Left kidney (tissue), 8 donors: ENCODE data around the gene FAM168A. TPM values are rescaled to one million over a fixed set of nuclear protein-coding genes. Genes with fewer than 3 reads are reported as not detected.
A peak's percentile ranks its signal among the peaks of the same experiment; 100 is the strongest.

Experiments
- DNase-seq: peaks from one replicate; pipeline ENCODE4 v3.0.0-alpha.2; 2013
- long read RNA-seq, 8 donors: transcript quantifications; one replicate each; lab custom pipeline, GENCODE V29; 2026
- polyA plus RNA-seq: library from polyadenylated mRNA; unstranded; fragments of 120-200 nt; gene quantifications from one replicate; pipeline ENCODE4 v1.2.1, GENCODE V29; 2013; ENCODE audit not compliant: insufficient read length

Gene FAM168A
- polyA plus RNA-seq, result 49.7 TPM
- long read RNA-seq, donor 1, partial matches to known transcripts, result 5 of 7 reads
- long read RNA-seq, donor 1, other reads (novel, unspliced or antisense), result 0 of 7 reads
- long read RNA-seq, donor 2, transcript FAM168A-202 (8 exons, 1,767 nt), result major isoform, 5 of 14 reads
- long read RNA-seq, donor 2, partial matches to known transcripts, result 8 of 14 reads
- long read RNA-seq, donor 2, other reads (novel, unspliced or antisense), result 0 of 14 reads
- long read RNA-seq, donor 3, full-length matches to known transcripts, result 1 of 1 reads
- long read RNA-seq, donor 3, partial matches to known transcripts, result 0 of 1 reads
- long read RNA-seq, donor 3, other reads (novel, unspliced or antisense), result 0 of 1 reads
- long read RNA-seq, donor 4, result 0 reads
- long read RNA-seq, donor 5, full-length matches to known transcripts, result 9 of 14 reads
- long read RNA-seq, donor 5, partial matches to known transcripts, result 5 of 14 reads
- long read RNA-seq, donor 5, other reads (novel, unspliced or antisense), result 0 of 14 reads
- long read RNA-seq, donor 6, partial matches to known transcripts, result 17 of 19 reads
- long read RNA-seq, donor 6, other reads (novel, unspliced or antisense), result 0 of 19 reads
- long read RNA-seq, donor 7, transcript FAM168A-202 (8 exons, 1,767 nt), result major isoform, 6 of 16 reads
- long read RNA-seq, donor 7, partial matches to known transcripts, result 10 of 16 reads
- long read RNA-seq, donor 7, other reads (novel, unspliced or antisense), result 0 of 16 reads
- long read RNA-seq, donor 8, partial matches to known transcripts, result 0 of 2 reads
- long read RNA-seq, donor 8, other reads (novel, unspliced or antisense), result 0 of 2 reads

GRCh38 chr11:73597956-73598718 lies at the start of gene FAM168A:
Gene FAM168A (minus strand): TSS chr11:73598112. CDS start chr11:73468474, 129,638 bp downstream.
- DNase-seq, result peak; percentile 97

DNA sequence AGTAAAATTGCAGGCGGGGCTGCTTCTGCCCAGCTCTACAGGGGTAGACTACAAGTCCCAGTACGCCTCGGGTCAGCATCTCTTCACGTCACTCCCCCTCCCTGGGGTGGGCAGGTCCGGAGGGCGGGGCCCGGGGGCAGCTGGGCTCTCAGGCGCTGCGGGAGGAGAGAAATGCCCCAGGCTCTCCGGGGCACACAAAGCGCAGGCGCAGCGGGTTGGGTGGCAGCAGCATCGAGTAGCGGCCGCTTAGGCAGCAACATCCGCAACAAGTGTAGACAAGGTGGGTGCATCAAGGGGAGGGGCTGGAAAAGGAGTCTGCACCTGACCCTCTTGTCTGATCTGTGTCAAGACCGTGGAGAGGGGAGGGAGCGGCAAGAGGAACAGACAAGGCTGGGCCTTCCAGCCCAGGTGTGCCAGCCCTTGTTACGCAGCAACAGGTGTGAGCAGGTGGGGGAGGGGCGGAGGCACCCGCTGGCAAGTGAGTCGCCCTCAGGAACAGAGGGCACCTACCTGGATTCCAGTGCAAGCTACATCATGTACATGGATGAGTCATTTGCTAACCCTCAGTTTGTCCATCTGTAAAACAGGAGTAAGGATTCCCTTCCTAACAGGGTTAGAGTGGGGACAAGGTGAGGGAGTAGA lies 49.7 kb upstream of the FAM168A start:
- peak; percentile 79 for DNase-seq

- no peak for DNase-seq
Observed at GRCh38 chr11:73645972-73646631, 48.2 kb upstream of the FAM168A start, which contains the start of gene PLEKHB1. Gene PLEKHB1 (plus strand): TSS chr11:73646581. CDS start chr11:73646609, 28 bp downstream.

DNA sequence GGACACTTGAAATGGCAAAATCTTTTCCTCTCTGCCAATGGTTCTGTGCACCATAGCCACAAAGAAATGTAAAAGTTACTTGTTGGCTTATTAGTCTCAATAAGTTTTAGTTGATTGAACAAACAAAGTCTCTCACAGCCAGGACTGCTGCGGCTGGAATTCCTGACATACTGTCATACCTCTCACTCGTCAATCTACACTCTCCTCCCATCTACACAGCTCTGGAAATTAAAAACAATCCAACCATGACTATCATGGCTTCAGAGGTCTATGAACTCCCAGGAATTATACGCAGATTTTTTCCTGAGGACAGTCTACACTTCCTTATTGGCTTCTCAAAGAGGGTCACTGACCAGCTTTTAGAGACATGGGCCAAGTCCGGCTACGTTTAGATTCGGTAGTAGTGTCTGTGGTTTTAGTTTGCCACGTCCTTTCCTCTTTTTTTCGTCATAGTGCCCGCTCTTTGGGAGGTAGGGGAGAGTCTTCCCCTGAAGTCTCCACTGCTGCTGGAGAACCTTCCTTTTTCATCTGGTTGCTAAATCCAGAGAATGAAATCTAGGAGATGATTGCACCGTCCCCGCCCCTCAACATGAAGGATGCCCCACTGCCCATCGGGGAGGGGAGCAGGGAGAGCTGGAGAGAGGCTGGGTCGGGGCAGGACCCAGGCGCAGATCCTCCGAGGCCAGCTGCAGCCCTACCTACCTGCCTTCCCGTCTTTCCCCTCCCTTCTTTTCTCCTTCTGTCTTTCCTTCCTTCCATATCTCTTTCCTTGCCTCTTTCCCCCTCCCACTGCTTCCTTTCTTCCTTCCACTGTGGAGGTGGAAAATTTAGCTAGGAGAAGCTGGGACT lies 47.4 kb upstream of the FAM168A start:
- DNase-seq, result no peak

GRCh38 chr11:73641668-73642067 lies 43.8 kb upstream of the FAM168A start:
- no peak for DNase-seq

DNA sequence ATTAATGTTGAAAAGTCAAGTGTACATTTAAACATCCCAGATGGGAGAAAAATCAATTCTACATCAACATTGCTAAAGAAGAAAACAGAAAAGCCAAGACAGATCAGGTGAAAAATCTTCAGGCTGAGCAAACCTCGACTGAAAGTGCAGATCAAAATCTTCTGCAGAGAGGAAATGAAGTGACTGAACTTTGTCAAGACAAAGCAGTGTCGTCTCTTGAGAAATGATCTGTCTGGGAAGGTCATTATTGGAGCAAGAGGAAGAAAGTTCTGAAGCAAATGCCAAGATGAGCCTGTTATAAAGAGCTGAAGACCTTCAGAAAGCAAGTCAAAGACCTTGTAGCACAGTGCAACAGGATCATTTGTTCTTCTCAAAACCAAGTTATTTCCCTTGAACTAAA lies 42.7 kb upstream of the FAM168A start:
- DNase-seq, result no peak

GRCh38 chr11:73637012-73637411 lies 39.1 kb upstream of the FAM168A start:
- no peak for DNase-seq

GRCh38 chr11:73636249-73636648 lies 38.3 kb upstream of the FAM168A start:
- no peak for DNase-seq

DNA sequence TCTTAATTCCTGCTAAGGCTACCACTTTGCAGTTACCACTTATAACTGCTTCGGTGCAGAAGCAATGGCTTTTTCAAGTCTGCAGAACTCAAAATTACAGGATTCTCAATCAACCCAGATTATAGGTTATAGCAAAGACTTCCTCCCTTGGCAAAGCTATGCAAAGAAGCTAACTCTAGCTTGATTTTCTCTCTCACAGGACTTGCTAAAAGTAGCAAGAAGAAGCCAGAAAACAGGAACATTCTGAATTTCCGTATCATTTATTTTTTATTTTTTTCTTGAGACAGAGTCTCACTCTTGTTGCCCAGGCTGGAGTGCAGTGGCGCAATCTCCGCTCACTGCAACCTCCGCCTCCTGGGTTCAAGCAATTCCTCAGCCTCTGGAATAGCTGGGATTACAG lies 37.8 kb upstream of the FAM168A start:
- no peak for DNase-seq

GRCh38 chr11:73633999-73634398 lies 36.1 kb upstream of the FAM168A start:
- DNase-seq, result no peak

DNA sequence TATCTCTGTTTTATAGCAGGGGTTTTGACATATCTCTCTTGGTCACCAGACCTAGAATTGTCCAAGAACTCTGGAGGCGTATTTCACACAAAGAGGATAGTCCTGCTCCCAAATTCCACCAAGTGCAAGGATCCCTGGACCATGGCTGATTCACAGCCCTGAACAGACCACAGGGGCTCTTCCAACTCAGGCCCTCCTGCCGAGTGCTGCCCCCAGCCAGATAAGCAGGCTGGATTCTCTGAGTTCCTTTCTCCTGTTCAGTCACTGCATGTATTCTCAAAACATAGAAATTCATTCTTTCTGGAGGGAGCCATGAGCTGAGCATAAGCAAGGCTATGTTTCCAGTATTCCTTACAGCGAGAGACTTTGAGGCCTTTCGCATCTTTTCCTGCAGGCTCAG lies 35.1 kb upstream of the FAM168A start:
- DNase-seq, result no peak

- DNase-seq, result no peak
Observed at GRCh38 chr11:73629907-73630306, 32.0 kb upstream of the FAM168A start.

DNA sequence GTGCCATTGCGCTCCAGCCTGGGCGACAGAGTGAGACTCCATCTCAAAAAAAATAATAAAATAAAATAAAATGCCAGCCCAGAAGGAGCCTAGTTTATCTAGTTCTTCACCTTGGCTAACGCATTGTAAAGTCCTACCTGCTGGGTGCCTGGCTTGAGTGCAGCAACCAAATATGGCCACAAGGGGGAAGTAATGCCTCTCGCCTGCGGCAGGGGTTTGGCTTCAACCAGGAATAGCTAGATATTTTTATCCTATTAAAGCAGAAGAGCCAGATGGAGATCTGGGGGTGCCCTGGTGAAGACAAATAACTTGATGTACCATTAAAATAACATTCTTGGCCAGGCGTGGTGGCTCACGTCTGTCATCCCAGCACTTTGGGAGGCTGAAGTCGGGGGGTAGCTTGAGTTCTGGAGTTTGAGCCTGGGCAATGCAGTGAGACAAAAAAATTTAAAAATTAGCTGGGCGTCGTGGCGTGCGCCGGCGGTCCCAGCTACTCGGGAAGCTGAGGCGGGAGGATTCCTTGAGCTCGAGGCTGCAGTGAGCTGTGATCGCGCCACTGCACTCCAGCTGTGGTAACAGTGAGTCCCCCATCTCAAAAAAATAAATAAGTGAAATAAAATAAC lies 27.9 kb upstream of the FAM168A start:
- DNase-seq, result peak; percentile 65

DNA sequence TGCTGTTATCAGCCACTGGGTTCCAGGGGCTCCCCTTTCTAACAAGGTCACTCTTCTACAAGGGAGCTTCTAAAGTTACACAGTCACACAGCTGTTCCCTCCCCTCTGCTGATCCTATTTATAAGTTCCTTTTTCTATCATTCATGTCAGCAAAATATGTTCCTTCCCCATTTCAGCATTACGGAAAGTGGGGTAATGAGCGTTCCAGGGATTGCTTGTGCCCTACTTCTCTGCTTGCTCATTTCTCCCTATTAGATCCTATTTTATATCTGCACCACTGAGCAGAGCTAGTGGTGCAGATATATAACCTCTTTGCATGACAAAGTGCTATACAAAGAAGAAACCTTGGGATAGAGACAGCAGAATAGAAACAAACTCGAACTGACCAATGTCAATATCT lies 25.8 kb upstream of the FAM168A start:
- no peak for DNase-seq

DNA sequence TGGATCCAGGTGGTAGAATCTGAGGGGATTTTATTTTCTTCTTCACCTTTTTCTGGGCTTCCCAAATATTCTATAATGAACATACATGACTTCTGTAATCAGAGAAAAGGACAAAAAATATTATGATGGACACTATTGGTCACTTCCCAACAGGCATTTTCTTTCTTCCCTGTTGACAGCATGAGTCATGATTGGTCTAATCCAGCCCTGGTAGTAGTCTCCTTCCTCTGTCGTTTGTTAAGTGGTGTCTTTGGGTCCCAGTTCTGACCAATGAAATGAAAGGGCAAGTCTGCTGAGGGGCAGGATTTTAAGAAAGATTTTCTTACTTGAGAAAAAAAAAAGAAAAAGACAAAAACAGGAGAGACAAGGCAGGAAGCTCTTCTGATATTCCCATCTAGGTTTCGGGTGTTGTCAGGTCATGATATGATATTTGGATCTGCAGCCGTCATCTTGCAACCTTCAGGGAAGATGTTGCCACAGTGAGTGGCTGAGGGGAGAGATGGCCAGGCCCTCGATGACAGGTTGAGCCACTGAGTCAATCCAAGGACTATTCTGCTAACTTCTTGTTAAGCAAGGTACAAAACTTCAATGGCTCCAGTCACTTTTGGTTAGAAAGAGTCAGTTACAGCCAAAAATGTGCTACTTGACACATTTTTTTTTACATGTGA lies 25.1 kb upstream of the FAM168A start:
- DNase-seq, result no peak

DNA sequence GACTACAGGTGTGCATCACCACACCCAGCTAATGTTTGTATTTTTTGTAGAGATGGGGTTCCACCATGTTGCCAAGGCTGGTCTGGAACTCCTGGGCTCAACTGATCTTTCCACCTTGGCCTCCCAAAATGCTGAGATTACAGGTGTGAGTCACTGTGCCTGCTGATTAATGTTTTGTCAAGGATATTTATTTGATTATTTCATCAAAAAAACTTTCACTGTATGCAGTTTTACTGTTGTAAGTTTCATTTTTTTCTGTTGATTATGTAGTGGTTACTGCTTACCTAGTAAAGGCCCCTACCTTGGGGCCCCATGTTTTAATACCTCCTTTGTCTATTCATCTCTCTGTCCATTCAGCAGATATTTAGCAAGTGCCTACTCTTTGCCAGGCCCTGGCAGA lies 16.7 kb upstream of the FAM168A start:
- DNase-seq, result no peak

GRCh38 chr11:73612601-73613140 lies 14.8 kb upstream of the FAM168A start:
- no peak for DNase-seq

DNA sequence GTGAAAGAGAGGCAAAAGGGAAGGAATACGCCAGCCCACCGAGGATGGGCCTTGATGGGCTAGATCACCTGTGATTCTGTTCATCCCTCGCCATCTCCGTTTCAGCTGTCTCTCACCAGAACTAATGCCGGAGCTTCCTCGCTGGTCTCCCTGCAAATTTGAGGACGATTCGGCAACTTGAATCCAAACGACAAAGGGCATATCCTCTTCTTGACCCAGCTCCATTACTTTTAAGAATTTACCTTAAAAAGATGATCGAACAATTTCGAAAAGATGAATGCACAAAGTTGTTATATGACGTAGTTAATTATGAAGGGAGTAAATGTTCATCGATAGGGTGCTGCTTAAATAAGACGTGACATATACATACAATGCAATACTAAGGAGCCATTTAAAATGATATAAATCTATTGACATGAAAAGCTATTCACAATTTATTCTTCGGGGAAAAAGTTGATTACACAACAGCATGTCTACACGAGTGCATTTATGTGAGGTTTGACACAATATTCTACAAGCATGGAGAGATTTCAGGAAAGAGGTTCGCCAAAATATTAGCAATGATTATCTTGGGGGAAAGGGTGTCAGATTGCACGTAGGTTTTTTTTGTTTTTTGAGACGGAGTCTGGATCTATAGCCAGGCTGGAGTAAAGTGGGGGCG lies 937 bp upstream of the FAM168A start:
- DNase-seq, result no peak
